ENCODE data around the gene LAMA4.

- TF ChIP-seq SPI1 (IDR thresholded peaks at IDR 0.05; ENCODE audit: low read depth, low read length) (no peak), POLR2AphosphoS5 (IDR thresholded peaks at IDR 0.05; ENCODE audit: low read depth, low read length) (no peak), POLR2A (IDR thresholded peaks at IDR 0.05; ENCODE audit: low read depth, low read length) (no peak)
Measured at GRCh38 chr6:112221981-112222852, 32.1 kb downstream of the LAMA4 start.
